ENCODE measurements around the gene CDH4. TPM values are rescaled to one million over a fixed set of nuclear protein-coding genes. Genes with fewer than 3 reads are reported as not detected.

CDH4 gene
- total and polyA plus RNA-seq, 2 of the 8 experiments (the other 6 are each of a cell fraction or from before 2014, with no cell fraction given) = 4.3 to 7.9 TPM

DNA sequence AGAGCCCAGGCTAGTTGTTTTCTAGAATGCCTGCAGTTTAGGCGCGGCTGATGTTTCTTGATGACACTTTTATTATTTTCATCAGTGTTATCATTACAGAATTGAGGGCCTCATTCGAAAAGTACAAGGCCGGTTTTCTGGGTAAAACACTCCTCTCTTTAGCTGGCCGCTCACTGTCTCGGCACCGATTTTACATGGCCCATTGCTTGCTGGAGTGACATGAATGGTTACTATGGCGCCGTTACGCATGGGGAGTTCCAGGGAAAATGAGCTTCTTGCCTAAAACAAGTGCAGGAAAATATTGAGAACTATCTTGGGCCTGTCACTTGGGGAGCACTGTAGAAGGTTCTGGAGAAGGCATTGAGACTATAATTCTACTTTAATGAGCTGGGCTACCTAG, 317.8 kb downstream of the CDH4 start:
- H4K8ac ChIP-seq (ENCODE audit: extremely low read depth, insufficient read depth, low read length) = no peak overlapping the region
- H2BK15ac ChIP-seq (ENCODE audit: low read length) = no peak overlapping the region
- no peak overlapping the region for H2BK12ac ChIP-seq (ENCODE audit: low read depth, low read length)
- no peaks in the 10 kb centered on the region for H3K9me3 ChIP-seq (ENCODE audit: insufficient read depth in 2 of 2, low read depth in 1 of 2, low read length in 1 of 2)
- no peak overlapping the region for H2BK5ac ChIP-seq (ENCODE audit: low read depth, low read length)
- no peak overlapping the region for H2AK5ac ChIP-seq (ENCODE audit: low read depth, low read length)
- H3K18ac ChIP-seq (ENCODE audit: extremely low read depth, low read length) = no peak overlapping the region
- H3K23ac ChIP-seq (ENCODE audit: insufficient read length) = no peak overlapping the region
- H4K91ac ChIP-seq (replicated peaks; ENCODE audit: insufficient read length, low read length) = no peak overlapping the region
- H3K9ac ChIP-seq (replicated peaks in 1 of 4; ENCODE audit: extremely low read depth in 1 of 4, low read depth in 3 of 4, low read length in 3 of 4) = no peak overlapping the region
- H3K79me1 ChIP-seq (ENCODE audit: low read depth, low read length) = no peaks in the 10 kb centered on the region
- 96% methylated on average over 10 of the region's 10 CpGs; no CpG with 5 or more reads in 1 of the 2 experiments for WGBS, 2 experiments (ENCODE audit: extremely low coverage in 1 of 2, insufficient coverage in 1 of 2, insufficient read length in 1 of 2, insufficient replicate concordance in 2 of 2, low coverage in 1 of 2, low lambda C conversion rate in 2 of 2, missing lambda C conversion rate in 1 of 2)
- ChIA-PET CTCF (ENCODE audit: partially characterized antibody) (interaction anchor here (1.2 kb wide), 1 partner anchor 9 kb away, joined by 4 read pairs; no protein-coding TSS in a partner anchor), POLR2A (ENCODE audit: partially characterized antibody) (interaction anchor here (1.5 kb wide), 1 partner anchor 132 kb away, joined by 3 read pairs; no protein-coding TSS in a partner anchor)
- no peak overlapping the region for H4K5ac ChIP-seq (ENCODE audit: insufficient read length, low read depth, low read length)
- DNase-seq (ENCODE audit: low read depth in 1 of 2, low spot score in 2 of 2) = no peak
- H3K36me3 ChIP-seq (ENCODE audit: control insufficient read depth in 2 of 4, insufficient read depth in 4 of 4, low read length in 3 of 4) = no peaks in the 10 kb centered on the region
- H3K27me3 ChIP-seq (replicated peaks in 1 of 4; ENCODE audit: control insufficient read depth in 3 of 4, extremely low read depth in 1 of 4, insufficient read depth in 3 of 4, low read length in 3 of 4) = peaks cover 0 to 2% (median 0%) of the 10 kb centered on the region in 4 experiments; a peak in 1 of 7 replicates
- H3K27ac ChIP-seq (ENCODE audit: low read depth, low read length) = no peak overlapping the region
- no peak overlapping the region for H3K14ac ChIP-seq (ENCODE audit: insufficient read length)
- no peak overlapping the region for H3K4me2 ChIP-seq (ENCODE audit: insufficient read depth in 1 of 2, low read depth in 2 of 2, low read length in 2 of 2)
- no peak overlapping the region for H3K56ac ChIP-seq (replicated peaks; ENCODE audit: insufficient read length, low read depth, low read length)
- no peak overlapping the region for H2AFZ ChIP-seq (ENCODE audit: low read length)
- no peaks in the 10 kb centered on the region for H4K20me1 ChIP-seq (replicated peaks in 1 of 2; ENCODE audit: control insufficient read depth in 1 of 2, insufficient read depth in 2 of 2, low read length in 2 of 2)
- no peak overlapping the region for H3K4me3 ChIP-seq (ENCODE audit: extremely low read depth in 1 of 4, insufficient read depth in 2 of 4, low read depth in 3 of 4, low read length in 4 of 4)
- no peak overlapping the region for H2BK120ac ChIP-seq (replicated peaks; ENCODE audit: low read depth, low read length)
- H3K79me2 ChIP-seq (ENCODE audit: control insufficient read depth in 1 of 2, insufficient read depth in 2 of 2, low read length in 2 of 2) = no peaks in the 10 kb centered on the region
- peaks cover 5% of the 10 kb centered on the region; the same call in 1 of the 2 replicates for H3K23me2 ChIP-seq (ENCODE audit: low read depth, low read length)
- no peak overlapping the region for H2BK20ac ChIP-seq (ENCODE audit: low read length)
- no peak for FAIRE-seq
- H3K4ac ChIP-seq (replicated peaks; ENCODE audit: insufficient read length, low read depth, low read length) = no peak overlapping the region
- peaks cover 0 to 14% (median 7%) of the 10 kb centered on the region in 4 experiments; a peak in 5 of 7 replicates for H3K4me1 ChIP-seq (replicated peaks in 1 of 4; ENCODE audit: control insufficient read depth in 3 of 4, insufficient read depth in 4 of 4, low read length in 3 of 4)
- TF ChIP-seq CEBPB (IDR thresholded peaks at IDR 0.05; ENCODE audit: low read depth, low read length) = no peak
- TF ChIP-seq SP4 (IDR thresholded peaks at IDR 0.05; ENCODE audit: low read length) = no peak
- no peak for TF ChIP-seq SP2 (IDR thresholded peaks at IDR 0.05; ENCODE audit: low read length)
- no peak for TF ChIP-seq TAF7 (optimal IDR thresholded peaks at IDR 0.05; ENCODE audit: borderline replicate concordance, low read depth, low read length)
- TF ChIP-seq TEAD4 (IDR thresholded peaks at IDR 0.05; ENCODE audit: low read depth, low read length) = no peak
- no peak for TF ChIP-seq RFX5 (IDR thresholded peaks at IDR 0.05; ENCODE audit: borderline replicate concordance, low read depth, low read length)
- no peak for TF ChIP-seq POU5F1 (IDR thresholded peaks at IDR 0.05; ENCODE audit: low read depth, low read length)
- no peak for TF ChIP-seq RNF2 (IDR thresholded peaks at IDR 0.05; ENCODE audit: borderline replicate concordance, low read depth, low read length, missing control alignments, poor library complexity, severe bottlenecking)
- no peak for TF ChIP-seq KDM4A (IDR thresholded peaks at IDR 0.05; ENCODE audit: low read depth, low read length, severe bottlenecking)
- no peak for TF ChIP-seq ASH2L (IDR thresholded peaks at IDR 0.05; ENCODE audit: low read length)
- TF ChIP-seq, protein P1, sequence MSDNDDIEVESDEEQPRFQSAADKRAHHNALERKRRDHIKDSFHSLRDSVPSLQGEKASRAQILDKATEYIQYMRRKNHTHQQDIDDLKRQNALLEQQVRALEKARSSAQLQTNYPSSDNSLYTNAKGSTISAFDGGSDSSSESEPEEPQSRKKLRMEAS (IDR thresholded peaks at IDR 0.05) = no peak
- TF ChIP-seq CBX5 (IDR thresholded peaks at IDR 0.05; ENCODE audit: low read depth, low read length) = no peak
- TF ChIP-seq ATF3 (IDR thresholded peaks at IDR 0.05; ENCODE audit: insufficient read depth, low read depth, low read length) = no peak
- TF ChIP-seq BRCA1 (IDR thresholded peaks at IDR 0.05; ENCODE audit: low read depth, low read length) = no peak

Data from H1 (cell line).